H1 (cell line): Measurements from ENCODE around the gene NUFIP2.

Experiments
- CEBPB ChIP-seq: IDR thresholded peaks from 2 replicates; pipeline ENCODE4 v1.6.1; 2012; ENCODE audit warnings: low read depth, low read length
- CHD2 ChIP-seq: IDR thresholded peaks from 2 replicates; pipeline ENCODE4 v1.6.1; 2012; ENCODE audit warnings: low read length, improper control_type of control experiment
- EP300 ChIP-seq, 2 experiments: IDR thresholded peaks; 1 replicate in 1 of 2; 2 replicates in 1 of 2; pipeline ENCODE4 v1.6.1; 2011 to 2012; ENCODE audit warnings: low read depth in 2 of 2, low read length in 2 of 2, mild to moderate bottlenecking in 2 of 2, borderline replicate concordance in 1 of 2, inconsistent platforms in 1 of 2, moderate library complexity in 1 of 2
- EZH2 ChIP-seq: fragments of 200-600 bp; sonication (generic); IDR thresholded peaks from 2 replicates; pipeline ENCODE4 v1.7.1; 2012; ENCODE audit warnings: low read depth, mild to moderate bottlenecking, moderate library complexity, low read length, inconsistent platforms; ENCODE audit not compliant: severe bottlenecking
- POLR2A ChIP-seq, 2 experiments: IDR thresholded peaks; 1 replicate in 1 of 2; 2 replicates in 1 of 2; pipeline ENCODE4 v1.6.1; 2011; ENCODE audit warnings: low read depth in 2 of 2, low read length in 2 of 2, mild to moderate bottlenecking in 2 of 2; ENCODE audit errors: control extremely low read depth in 1 of 2
- TF ChIP-seq, protein P1 (sequence below), 3 experiments: IDR thresholded peaks; 1 replicate in 2 of 3; 2 replicates in 1 of 3; pipeline versions ENCODE4 v1.5.1 to v1.6.1; 2011; ENCODE audit warnings: low read length in 3 of 3, mild to moderate bottlenecking in 3 of 3, inconsistent platforms in 2 of 3, low read depth in 1 of 3, moderate library complexity in 1 of 3; ENCODE audit not compliant: insufficient read depth in 1 of 3; ENCODE audit errors: control extremely low read depth in 1 of 3

DNA sequence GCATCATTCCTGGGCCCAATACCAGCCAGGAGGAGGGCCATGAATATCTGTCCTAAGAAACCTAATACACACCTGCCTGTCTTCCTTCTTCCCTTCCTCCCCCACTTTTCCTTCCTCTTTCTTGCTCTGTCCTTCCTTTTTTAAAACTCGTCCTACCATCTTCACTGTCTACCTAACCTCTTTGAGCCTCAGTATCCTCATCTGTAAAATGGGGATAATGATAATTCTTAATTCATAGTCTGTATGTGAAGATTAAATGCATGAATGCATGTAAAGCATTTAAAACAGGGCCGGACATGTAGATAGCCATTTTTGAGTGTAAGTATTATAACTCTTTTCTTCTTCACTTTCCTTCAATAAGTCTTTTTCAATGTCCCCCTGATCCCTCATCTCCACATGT lies 46.7 kb downstream of the NUFIP2 start:
- TF ChIP-seq POLR2A (IDR thresholded peaks at IDR 0.05; ENCODE audit: control extremely low read depth in 1 of 2, low read depth in 2 of 2, low read length in 2 of 2) (no peak), CEBPB (no peak), EP300 (IDR thresholded peaks at IDR 0.05; ENCODE audit: borderline replicate concordance in 1 of 2, low read depth in 2 of 2, low read length in 2 of 2) (no peak), CHD2 (no peak), EZH2 (no peak)
- TF ChIP-seq, protein P1, sequence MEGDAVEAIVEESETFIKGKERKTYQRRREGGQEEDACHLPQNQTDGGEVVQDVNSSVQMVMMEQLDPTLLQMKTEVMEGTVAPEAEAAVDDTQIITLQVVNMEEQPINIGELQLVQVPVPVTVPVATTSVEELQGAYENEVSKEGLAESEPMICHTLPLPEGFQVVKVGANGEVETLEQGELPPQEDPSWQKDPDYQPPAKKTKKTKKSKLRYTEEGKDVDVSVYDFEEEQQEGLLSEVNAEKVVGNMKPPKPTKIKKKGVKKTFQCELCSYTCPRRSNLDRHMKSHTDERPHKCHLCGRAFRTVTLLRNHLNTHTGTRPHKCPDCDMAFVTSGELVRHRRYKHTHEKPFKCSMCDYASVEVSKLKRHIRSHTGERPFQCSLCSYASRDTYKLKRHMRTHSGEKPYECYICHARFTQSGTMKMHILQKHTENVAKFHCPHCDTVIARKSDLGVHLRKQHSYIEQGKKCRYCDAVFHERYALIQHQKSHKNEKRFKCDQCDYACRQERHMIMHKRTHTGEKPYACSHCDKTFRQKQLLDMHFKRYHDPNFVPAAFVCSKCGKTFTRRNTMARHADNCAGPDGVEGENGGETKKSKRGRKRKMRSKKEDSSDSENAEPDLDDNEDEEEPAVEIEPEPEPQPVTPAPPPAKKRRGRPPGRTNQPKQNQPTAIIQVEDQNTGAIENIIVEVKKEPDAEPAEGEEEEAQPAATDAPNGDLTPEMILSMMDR (IDR thresholded peaks at IDR 0.05; ENCODE audit: control extremely low read depth in 1 of 3, insufficient read depth in 1 of 3, low read depth in 1 of 3, low read length in 3 of 3): no peak
